SK-N-SH treated with all-trans-retinoic acid at 6 μM for 48 hours (cell line): ENCODE results near the gene CTNNBL1.

Experiments used
- ATAC-seq: fragments of 200-7000 bp; cut with Tn5 transposase; 3 replicates; pipeline ENCODE4 v1.9.1; 2020; ENCODE audit warnings: mild to moderate bottlenecking, moderate library complexity
- ARNTL ChIP-seq: fragments of 450-650 bp; formaldehyde crosslinking; IDR thresholded peaks from 2 replicates; pipeline ENCODE4 v1.5.0; 2020; ENCODE audit warnings: low read depth, mild to moderate bottlenecking, moderate library complexity, borderline replicate concordance
- BACH2 ChIP-seq: fragments of 250-450 bp; sonication (Bioruptor Pico); IDR thresholded peaks from 2 replicates; pipeline ENCODE4 v1.9.0; 2021; ENCODE audit warnings: mild to moderate bottlenecking, borderline replicate concordance
- CSDC2 ChIP-seq: fragments of 250-450 bp; sonication (Bioruptor Pico); IDR thresholded peaks from 2 replicates; pipeline ENCODE4 v1.5.0; 2020; ENCODE audit warnings: mild to moderate bottlenecking, moderate library complexity
- CSRNP3 ChIP-seq: fragments of 250-450 bp; sonication (Bioruptor Pico); IDR thresholded peaks from 2 replicates; pipeline ENCODE4 v1.5.1; 2021; ENCODE audit warnings: mild to moderate bottlenecking, moderate library complexity
- ESRRG ChIP-seq: fragments of 250-450 bp; sonication (Bioruptor Pico); IDR thresholded peaks from 2 replicates; pipeline ENCODE4 v1.6.1; 2021; ENCODE audit warnings: mild to moderate bottlenecking
- GLIS3 ChIP-seq: fragments of 250-450 bp; sonication (Bioruptor Pico); IDR thresholded peaks from 2 replicates; pipeline ENCODE4 v1.5.0; 2020; ENCODE audit warnings: mild to moderate bottlenecking, moderate library complexity
- ISL1 ChIP-seq: fragments of 250-450 bp; sonication (Bioruptor Pico); IDR thresholded peaks from 2 replicates; pipeline ENCODE4 v2.1.2; 2022; ENCODE audit warnings: mild to moderate bottlenecking, moderate library complexity
- OSR1 ChIP-seq: fragments of 250-450 bp; sonication (Bioruptor Pico); IDR thresholded peaks from 2 replicates; pipeline ENCODE4 v1.8.0; 2022; ENCODE audit warnings: moderate library complexity, mild to moderate bottlenecking, inconsistent platforms
- POU6F1 ChIP-seq: fragments of 250-450 bp; sonication (Bioruptor Pico); IDR thresholded peaks from 2 replicates; pipeline ENCODE4 v1.8.0; 2021; ENCODE audit warnings: low read depth, mild to moderate bottlenecking, moderate library complexity, borderline replicate concordance
- PPARA ChIP-seq: fragments of 250-450 bp; sonication (Bioruptor Pico); IDR thresholded peaks from 2 replicates; pipeline ENCODE4 v1.5.0; 2020; ENCODE audit warnings: mild to moderate bottlenecking, borderline replicate concordance
- RARB ChIP-seq: fragments of 250-450 bp; sonication (Bioruptor Pico); IDR thresholded peaks from 2 replicates; pipeline ENCODE4 v1.8.0; 2021; ENCODE audit warnings: mild to moderate bottlenecking, moderate library complexity
- SNAI2 ChIP-seq: fragments of 250-450 bp; sonication (Bioruptor Pico); IDR thresholded peaks from 2 replicates; pipeline ENCODE4 v1.5.0; 2020; ENCODE audit warnings: mild to moderate bottlenecking, moderate library complexity
- TCF4 ChIP-seq: fragments of 250-450 bp; sonication (Bioruptor Pico); IDR thresholded peaks from 2 replicates; pipeline ENCODE4 v1.8.0; 2021; ENCODE audit warnings: mild to moderate bottlenecking, moderate library complexity, borderline replicate concordance
- TOX ChIP-seq: fragments of 250-450 bp; sonication (Bioruptor Pico); IDR thresholded peaks from 2 replicates; pipeline ENCODE4 v1.8.0; 2021; ENCODE audit warnings: mild to moderate bottlenecking, moderate library complexity, borderline replicate concordance
- ZC3H10 ChIP-seq: fragments of 250-450 bp; sonication (Bioruptor Pico); IDR thresholded peaks from 2 replicates; pipeline ENCODE4 v1.5.1; 2021; ENCODE audit warnings: mild to moderate bottlenecking, moderate library complexity
- ZFP3 ChIP-seq: fragments of 250-450 bp; sonication (Bioruptor Pico); IDR thresholded peaks from 2 replicates; pipeline ENCODE4 v1.5.0; 2020; ENCODE audit warnings: mild to moderate bottlenecking, moderate library complexity
- ZFP30 ChIP-seq: fragments of 450-650 bp; formaldehyde crosslinking; IDR thresholded peaks from 2 replicates; pipeline ENCODE4 v1.5.0; 2022; ENCODE audit warnings: mild to moderate bottlenecking, moderate library complexity
- ZNF565 ChIP-seq: fragments of 450-650 bp; formaldehyde crosslinking; conservative IDR thresholded peaks from 2 replicates; pipeline ENCODE4 v1.5.0; 2020; ENCODE audit warnings: low read depth, mild to moderate bottlenecking, moderate library complexity
- ZNF70 ChIP-seq: fragments of 450-650 bp; formaldehyde crosslinking; IDR thresholded peaks from 2 replicates; pipeline ENCODE4 v1.5.0; 2020; ENCODE audit warnings: mild to moderate bottlenecking, moderate library complexity
- TF ChIP-seq, protein P1 (sequence below): fragments of 250-450 bp; sonication (Bioruptor Pico); IDR thresholded peaks from 2 replicates; pipeline ENCODE4 v1.5.0; 2020; ENCODE audit warnings: mild to moderate bottlenecking, moderate library complexity
- TF ChIP-seq, protein P2 (sequence below): fragments of 250-450 bp; sonication (Bioruptor Pico); IDR thresholded peaks from 2 replicates; pipeline ENCODE4 v1.8.0; 2020; ENCODE audit warnings: mild to moderate bottlenecking, moderate library complexity, borderline replicate concordance

CTNNBL1 gene

GRCh38 chr20:37790900-37791299 is 97.1 kb downstream of the CTNNBL1 start:
- no peak for TF ChIP-seq ZNF70 (CRISPR knock-in tag)
- TF ChIP-seq GLIS3 (CRISPR knock-in tag), result no peak
- TF ChIP-seq ISL1 (CRISPR knock-in tag), result no peak
- TF ChIP-seq OSR1 (CRISPR knock-in tag), result no peak
- TF ChIP-seq TCF4, result no peak
- TF ChIP-seq RARB, result no peak
- TF ChIP-seq POU6F1, result no peak
- no peak for TF ChIP-seq ESRRG (CRISPR knock-in tag)
- TF ChIP-seq PPARA, result no peak
- TF ChIP-seq SNAI2 (CRISPR knock-in tag), result no peak
- TF ChIP-seq BACH2 (CRISPR knock-in tag), result no peak
- no peak for TF ChIP-seq CSRNP3 (CRISPR knock-in tag)
- TF ChIP-seq ZNF565, result no peak
- no peak for TF ChIP-seq CSDC2
- no peak for ATAC-seq

- ATAC-seq, result no peak
- TF ChIP-seq ZFP30 (CRISPR knock-in tag), result no peak
- TF ChIP-seq ZC3H10, result no peak
- no peak for TF ChIP-seq CSDC2
- TF ChIP-seq, protein P1, sequence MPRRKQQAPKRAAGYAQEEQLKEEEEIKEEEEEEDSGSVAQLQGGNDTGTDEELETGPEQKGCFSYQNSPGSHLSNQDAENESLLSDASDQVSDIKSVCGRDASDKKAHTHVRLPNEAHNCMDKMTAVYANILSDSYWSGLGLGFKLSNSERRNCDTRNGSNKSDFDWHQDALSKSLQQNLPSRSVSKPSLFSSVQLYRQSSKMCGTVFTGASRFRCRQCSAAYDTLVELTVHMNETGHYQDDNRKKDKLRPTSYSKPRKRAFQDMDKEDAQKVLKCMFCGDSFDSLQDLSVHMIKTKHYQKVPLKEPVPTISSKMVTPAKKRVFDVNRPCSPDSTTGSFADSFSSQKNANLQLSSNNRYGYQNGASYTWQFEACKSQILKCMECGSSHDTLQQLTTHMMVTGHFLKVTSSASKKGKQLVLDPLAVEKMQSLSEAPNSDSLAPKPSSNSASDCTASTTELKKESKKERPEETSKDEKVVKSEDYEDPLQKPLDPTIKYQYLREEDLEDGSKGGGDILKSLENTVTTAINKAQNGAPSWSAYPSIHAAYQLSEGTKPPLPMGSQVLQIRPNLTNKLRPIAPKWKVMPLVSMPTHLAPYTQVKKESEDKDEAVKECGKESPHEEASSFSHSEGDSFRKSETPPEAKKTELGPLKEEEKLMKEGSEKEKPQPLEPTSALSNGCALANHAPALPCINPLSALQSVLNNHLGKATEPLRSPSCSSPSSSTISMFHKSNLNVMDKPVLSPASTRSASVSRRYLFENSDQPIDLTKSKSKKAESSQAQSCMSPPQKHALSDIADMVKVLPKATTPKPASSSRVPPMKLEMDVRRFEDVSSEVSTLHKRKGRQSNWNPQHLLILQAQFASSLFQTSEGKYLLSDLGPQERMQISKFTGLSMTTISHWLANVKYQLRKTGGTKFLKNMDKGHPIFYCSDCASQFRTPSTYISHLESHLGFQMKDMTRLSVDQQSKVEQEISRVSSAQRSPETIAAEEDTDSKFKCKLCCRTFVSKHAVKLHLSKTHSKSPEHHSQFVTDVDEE, result no peak
- TF ChIP-seq CSRNP3 (CRISPR knock-in tag), result no peak
- TF ChIP-seq ZFP3 (CRISPR knock-in tag), result no peak
- TF ChIP-seq OSR1 (CRISPR knock-in tag), result no peak
- no peak for TF ChIP-seq ARNTL (CRISPR knock-in tag)
- no peak for TF ChIP-seq TOX (CRISPR knock-in tag)
- TF ChIP-seq ZNF565, result no peak
- no peak for TF ChIP-seq RARB
- TF ChIP-seq POU6F1, result no peak
- no peak for TF ChIP-seq ESRRG (CRISPR knock-in tag)
- no peak for TF ChIP-seq BACH2 (CRISPR knock-in tag)
- no peak for TF ChIP-seq GLIS3 (CRISPR knock-in tag)
- no peak for TF ChIP-seq ISL1 (CRISPR knock-in tag)
- no peak for TF ChIP-seq SNAI2 (CRISPR knock-in tag)
- no peak for TF ChIP-seq TCF4
- TF ChIP-seq, protein P2, sequence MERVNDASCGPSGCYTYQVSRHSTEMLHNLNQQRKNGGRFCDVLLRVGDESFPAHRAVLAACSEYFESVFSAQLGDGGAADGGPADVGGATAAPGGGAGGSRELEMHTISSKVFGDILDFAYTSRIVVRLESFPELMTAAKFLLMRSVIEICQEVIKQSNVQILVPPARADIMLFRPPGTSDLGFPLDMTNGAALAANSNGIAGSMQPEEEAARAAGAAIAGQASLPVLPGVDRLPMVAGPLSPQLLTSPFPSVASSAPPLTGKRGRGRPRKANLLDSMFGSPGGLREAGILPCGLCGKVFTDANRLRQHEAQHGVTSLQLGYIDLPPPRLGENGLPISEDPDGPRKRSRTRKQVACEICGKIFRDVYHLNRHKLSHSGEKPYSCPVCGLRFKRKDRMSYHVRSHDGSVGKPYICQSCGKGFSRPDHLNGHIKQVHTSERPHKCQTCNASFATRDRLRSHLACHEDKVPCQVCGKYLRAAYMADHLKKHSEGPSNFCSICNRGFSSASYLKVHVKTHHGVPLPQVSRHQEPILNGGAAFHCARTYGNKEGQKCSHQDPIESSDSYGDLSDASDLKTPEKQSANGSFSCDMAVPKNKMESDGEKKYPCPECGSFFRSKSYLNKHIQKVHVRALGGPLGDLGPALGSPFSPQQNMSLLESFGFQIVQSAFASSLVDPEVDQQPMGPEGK, result no peak
Observed at GRCh38 chr20:37796121-37796520, 102.3 kb downstream of the CTNNBL1 start.
